DOHH2 (cell line): ENCODE measurements around the gene FAM114A2.

Experiments used
- H3F3A ChIP-seq: fragments of 200-600 bp; sonication (generic), shearing (Covaris generic); 2 replicates; pipeline ENCODE4 v1.6.0; 2016; ENCODE audit warnings: antibody characterized with exemption, mild to moderate bottlenecking; ENCODE audit not compliant: control insufficient read depth, insufficient read depth
- H3K27ac ChIP-seq: fragments of 200-600 bp; sonication (generic); 2 replicates; pipeline ENCODE4 v1.5.1; 2014; ENCODE audit warnings: low read depth, mild to moderate bottlenecking, low read length, moderate library complexity
- H3K27me3 ChIP-seq: fragments of 200-600 bp; sonication (generic); 2 replicates; pipeline ENCODE4 v1.6.1; 2014; ENCODE audit warnings: mild to moderate bottlenecking, low read length, mixed read lengths; ENCODE audit not compliant: control insufficient read depth
- H3K36me3 ChIP-seq: fragments of 200-600 bp; sonication (generic); 2 replicates; pipeline ENCODE4 v1.6.1; 2014; ENCODE audit warnings: mild to moderate bottlenecking, low read length, moderate library complexity, mixed read lengths; ENCODE audit not compliant: control insufficient read depth
- H3K4me1 ChIP-seq: fragments of 200-600 bp; sonication (generic); 2 replicates; pipeline ENCODE4 v1.6.1; 2014; ENCODE audit warnings: mild to moderate bottlenecking, low read length, mixed read lengths; ENCODE audit not compliant: control insufficient read depth
- H3K4me2 ChIP-seq: fragments of 200-600 bp; sonication (generic); 2 replicates; pipeline ENCODE4 v1.6.0; 2014; ENCODE audit warnings: mild to moderate bottlenecking, low read length, moderate library complexity
- H3K4me3 ChIP-seq: fragments of 200-600 bp; sonication (generic); 2 replicates; pipeline ENCODE4 v1.5.1; 2014; ENCODE audit warnings: mild to moderate bottlenecking, low read length, mixed read lengths
- H3K79me2 ChIP-seq: fragments of 200-600 bp; sonication (generic); 2 replicates; pipeline ENCODE4 v1.6.1; 2014; ENCODE audit warnings: mild to moderate bottlenecking, low read length, mixed read lengths; ENCODE audit not compliant: control insufficient read depth
- H3K9me2 ChIP-seq: fragments of 200-600 bp; sonication (generic); replicated peaks from 2 replicates; pipeline ENCODE4 v1.6.1; 2014; ENCODE audit warnings: mild to moderate bottlenecking, low read length, mixed read lengths; ENCODE audit not compliant: control insufficient read depth
- H3K9me3 ChIP-seq: fragments of 200-600 bp; sonication (generic); 2 replicates; pipeline ENCODE4 v1.6.1; 2014; ENCODE audit warnings: antibody characterized with exemption, low read length, mixed read lengths; ENCODE audit not compliant: control insufficient read depth, insufficient read depth
- H4K20me1 ChIP-seq: fragments of 200-600 bp; sonication (generic); 2 replicates; pipeline ENCODE4 v1.6.0; 2014; ENCODE audit warnings: low read depth, mild to moderate bottlenecking, antibody characterized with exemption, low read length, moderate library complexity; ENCODE audit not compliant: control insufficient read depth, insufficient read depth
- EZH2phosphoT487 ChIP-seq: fragments of 200-600 bp; sonication (generic); IDR thresholded peaks from 2 replicates; pipeline ENCODE4 v1.6.1; 2017; ENCODE audit warnings: borderline replicate concordance, mild to moderate bottlenecking, antibody characterized with exemption, low read length, moderate library complexity, mixed read lengths
- TF ChIP-seq, protein P1 (sequence below): fragments of 200-600 bp; sonication (generic); IDR thresholded peaks from one replicate; pipeline ENCODE4 v1.5.1; 2014; ENCODE audit warnings: antibody characterized with exemption, mild to moderate bottlenecking, low read depth, low read length; ENCODE audit not compliant: poor library complexity, severe bottlenecking

Gene FAM114A2

DNA sequence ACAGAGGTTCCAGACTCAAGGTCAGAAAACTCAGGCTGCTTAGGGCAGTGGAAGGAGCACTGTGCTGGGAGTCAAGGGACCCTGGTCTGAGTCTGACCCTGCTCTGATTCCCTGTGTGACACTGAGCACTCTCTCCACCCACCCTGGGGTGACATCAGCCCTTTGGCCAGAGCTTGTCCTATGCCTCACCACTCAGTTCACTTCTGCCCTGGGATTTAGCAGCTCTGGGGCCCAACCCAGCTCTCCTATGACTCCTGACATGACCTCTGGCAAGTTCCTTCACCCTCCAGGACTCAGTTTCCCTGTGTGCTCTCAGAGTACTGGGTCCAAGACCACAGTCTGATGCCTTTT is 63.9 kb downstream of the FAM114A2 start:
- Histone ChIP-seq H3K36me3 (no peaks in the 10 kb centered on the region), H3K4me2 (no peak overlapping the region), H3K4me3 (no peak overlapping the region), H3K9me2 (no peaks in the 10 kb centered on the region), H3F3A (no peaks in the 10 kb centered on the region), H3K4me1 (no peaks in the 10 kb centered on the region), H3K27ac (no peak overlapping the region), H3K9me3 (no peaks in the 10 kb centered on the region), H3K79me2 (no peaks in the 10 kb centered on the region), H3K27me3 (peaks cover 12% of the 10 kb centered on the region; the same call in 1 of the 2 replicates), H4K20me1 (no peaks in the 10 kb centered on the region)
- TF ChIP-seq EZH2phosphoT487: no peak
- TF ChIP-seq, protein P1, sequence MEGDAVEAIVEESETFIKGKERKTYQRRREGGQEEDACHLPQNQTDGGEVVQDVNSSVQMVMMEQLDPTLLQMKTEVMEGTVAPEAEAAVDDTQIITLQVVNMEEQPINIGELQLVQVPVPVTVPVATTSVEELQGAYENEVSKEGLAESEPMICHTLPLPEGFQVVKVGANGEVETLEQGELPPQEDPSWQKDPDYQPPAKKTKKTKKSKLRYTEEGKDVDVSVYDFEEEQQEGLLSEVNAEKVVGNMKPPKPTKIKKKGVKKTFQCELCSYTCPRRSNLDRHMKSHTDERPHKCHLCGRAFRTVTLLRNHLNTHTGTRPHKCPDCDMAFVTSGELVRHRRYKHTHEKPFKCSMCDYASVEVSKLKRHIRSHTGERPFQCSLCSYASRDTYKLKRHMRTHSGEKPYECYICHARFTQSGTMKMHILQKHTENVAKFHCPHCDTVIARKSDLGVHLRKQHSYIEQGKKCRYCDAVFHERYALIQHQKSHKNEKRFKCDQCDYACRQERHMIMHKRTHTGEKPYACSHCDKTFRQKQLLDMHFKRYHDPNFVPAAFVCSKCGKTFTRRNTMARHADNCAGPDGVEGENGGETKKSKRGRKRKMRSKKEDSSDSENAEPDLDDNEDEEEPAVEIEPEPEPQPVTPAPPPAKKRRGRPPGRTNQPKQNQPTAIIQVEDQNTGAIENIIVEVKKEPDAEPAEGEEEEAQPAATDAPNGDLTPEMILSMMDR: no peak

DNA sequence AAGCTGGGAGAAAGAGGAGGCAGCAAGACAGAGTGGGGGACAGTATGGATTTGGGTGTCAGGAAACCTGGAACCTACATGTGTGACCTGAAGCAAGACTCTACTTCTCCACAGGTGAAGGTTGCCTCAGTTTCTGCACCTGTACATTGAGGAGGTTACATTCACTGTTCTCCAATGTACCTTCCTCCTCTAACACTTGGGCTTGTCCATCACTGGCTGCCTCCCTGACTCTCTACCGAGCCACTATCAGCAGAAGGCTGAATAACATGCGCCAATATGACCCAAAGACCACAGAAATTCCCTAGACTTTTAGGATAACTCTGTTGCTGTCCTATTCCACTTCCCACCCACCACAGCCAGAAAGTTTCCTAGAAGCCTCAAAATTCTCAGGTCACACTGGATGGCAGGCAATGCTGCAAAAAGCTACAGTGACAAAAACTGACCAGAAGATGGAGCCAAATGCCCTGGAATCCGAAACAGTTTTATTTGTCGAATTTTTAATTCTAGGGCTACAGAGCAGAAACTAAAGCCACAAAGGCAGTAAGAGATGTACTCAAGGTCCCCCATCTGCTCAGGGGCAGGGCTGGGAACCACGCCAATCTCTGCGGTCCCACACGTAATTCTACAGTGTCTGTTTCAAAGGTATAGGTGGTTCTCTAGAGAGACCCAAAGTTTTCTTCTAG is 64.4 kb downstream of the FAM114A2 start:
- no peaks in the 10 kb centered on the region for H3K4me1 ChIP-seq

DNA sequence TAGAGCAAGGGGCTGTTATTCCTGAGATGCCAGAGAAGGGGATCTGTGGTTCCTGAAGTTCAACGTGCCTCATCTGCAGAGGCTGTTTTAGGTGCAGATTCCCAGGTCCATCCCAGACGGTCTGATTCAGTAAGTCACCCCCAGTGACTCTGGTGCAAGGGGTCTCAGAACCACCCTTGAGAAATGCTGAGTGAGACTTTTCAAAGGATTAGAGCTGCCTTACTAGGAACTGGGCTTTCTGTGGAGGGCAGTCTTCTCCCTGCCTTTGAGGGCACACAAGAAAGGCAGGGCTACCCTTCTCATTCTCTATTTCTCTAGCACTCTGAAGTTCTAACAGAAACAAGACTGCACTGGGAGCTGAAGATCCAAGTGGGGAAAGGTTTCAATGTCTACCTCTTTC is 66.5 kb downstream of the FAM114A2 start:
- H3K9me2 ChIP-seq: no peaks in the 10 kb centered on the region
- no peaks in the 10 kb centered on the region for H3F3A ChIP-seq
- H3K36me3 ChIP-seq: no peaks in the 10 kb centered on the region
- H3K4me3 ChIP-seq: no peak overlapping the region
- no peaks in the 10 kb centered on the region for H4K20me1 ChIP-seq
- no peak overlapping the region for H3K27ac ChIP-seq
- no peaks in the 10 kb centered on the region for H3K9me3 ChIP-seq
- no peak overlapping the region for H3K4me2 ChIP-seq
- TF ChIP-seq, protein P1: no peak
- TF ChIP-seq EZH2phosphoT487: no peak
- H3K27me3 ChIP-seq: peaks cover 4% of the 10 kb centered on the region; the same call in 1 of the 2 replicates
- no peaks in the 10 kb centered on the region for H3K4me1 ChIP-seq
- H3K79me2 ChIP-seq: no peaks in the 10 kb centered on the region

More for the DNA sequence above, 64.4 kb downstream of the FAM114A2 start:
- no peaks in the 10 kb centered on the region for H3F3A ChIP-seq
- no peaks in the 10 kb centered on the region for H3K9me2 ChIP-seq
- H3K9me3 ChIP-seq: no peaks in the 10 kb centered on the region
- no peak overlapping the region for H3K4me2 ChIP-seq
- H3K4me3 ChIP-seq: no peak overlapping the region
- no peak for TF ChIP-seq EZH2phosphoT487
- TF ChIP-seq, protein P1: peak; percentile 82
- H4K20me1 ChIP-seq: no peaks in the 10 kb centered on the region
- H3K79me2 ChIP-seq: no peaks in the 10 kb centered on the region
- H3K27ac ChIP-seq: no peak overlapping the region
- H3K27me3 ChIP-seq: peaks cover 10% of the 10 kb centered on the region; the same call in 1 of the 2 replicates
- no peaks in the 10 kb centered on the region for H3K36me3 ChIP-seq
